Small intestine (tissue), 7 donors: ENCODE results near the gene GHR. TPM values are rescaled to one million over a fixed set of nuclear protein-coding genes. Genes with fewer than 3 reads are reported as not detected.
"Not testable (repeated sequence)": the region's sequence is repeated elsewhere in the genome, so short reads cannot be mapped to it uniquely, and the experiment has no call there.

Experiments used
- DNase-seq, 2 donors: peaks; one replicate each; pipeline versions ENCODE4 v3.0.0 to v3.0.0-alpha.2; 2013
- FAIRE-seq: peaks from 2 replicates; lab custom pipeline; 2012; peaks lifted over from hg19 to GRCh38; lab: Jason Lieb, UNC
- H3K27ac ChIP-seq, 3 donors: one replicate each; pipeline ENCODE4 v1.5.1; 2013; ENCODE audit warnings: low read length in 2 of 3, mild to moderate bottlenecking in 2 of 3, control low read depth in 1 of 3, inconsistent platforms in 1 of 3, low read depth in 1 of 3, moderate library complexity in 1 of 3
- H3K27me3 ChIP-seq, 3 donors: one replicate each; pipeline ENCODE4 v1.6.1; 2013; ENCODE audit warnings: low read length in 3 of 3, inconsistent platforms in 1 of 3; ENCODE audit not compliant: control insufficient read depth in 3 of 3, insufficient read depth in 3 of 3
- H3K36me3 ChIP-seq, 3 donors: one replicate each; pipeline ENCODE4 v1.6.1; 2013; ENCODE audit warnings: low read length in 3 of 3, inconsistent platforms in 1 of 3, low read depth in 1 of 3, mild to moderate bottlenecking in 1 of 3, moderate library complexity in 1 of 3; ENCODE audit not compliant: control insufficient read depth in 3 of 3, insufficient read depth in 2 of 3
- H3K4me1 ChIP-seq, 3 donors: one replicate each; pipeline ENCODE4 v1.6.1; 2013; ENCODE audit warnings: low read length in 2 of 3, inconsistent platforms in 1 of 3, low read depth in 1 of 3, mild to moderate bottlenecking in 1 of 3, moderate library complexity in 1 of 3; ENCODE audit not compliant: control insufficient read depth in 3 of 3, insufficient read depth in 2 of 3
- H3K4me3 ChIP-seq, 3 donors: one replicate each; pipeline ENCODE4 v1.5.1; 2013; ENCODE audit warnings: low read length in 3 of 3, control low read depth in 1 of 3, inconsistent platforms in 1 of 3, low read depth in 1 of 3, mild to moderate bottlenecking in 1 of 3, moderate library complexity in 1 of 3
- H3K9me3 ChIP-seq, 2 donors: one replicate each; pipeline ENCODE4 v1.6.1; 2013; ENCODE audit warnings: low read depth in 1 of 2, low read length in 1 of 2; ENCODE audit not compliant: control insufficient read depth in 2 of 2, insufficient read depth in 1 of 2
- WGBS, 3 donors: extraction: QIAGEN DNeasy Blood & Tissue Kit; methylation state at CpG; one replicate each; pipeline ENCODE4 v1.1.7; 2013; 5-methylcytosine and 5-hydroxymethylcytosine counted together
- polyA plus RNA-seq, 4 donors: library from polyadenylated mRNA; stranded (reverse) in 3 of 4; unstranded in 1 of 4; fragments of 200-250 nt in 3 of 4; fragments of 120-200 nt in 1 of 4; gene quantifications; one replicate each; pipeline versions ENCODE4 v1.2.1 to v1.2.3, GENCODE V29; 2013
- donor health status: healthy with polysubstance abuse.
- donor health status: control.
- donor health status: control.
- donor health status: Bipolar disorder and iron deficiency.
- donor health status: healthy.

GHR gene
- polyA plus RNA-seq, 4 donors: 0.22 to 14.8 (median 1.4) TPM

DNA sequence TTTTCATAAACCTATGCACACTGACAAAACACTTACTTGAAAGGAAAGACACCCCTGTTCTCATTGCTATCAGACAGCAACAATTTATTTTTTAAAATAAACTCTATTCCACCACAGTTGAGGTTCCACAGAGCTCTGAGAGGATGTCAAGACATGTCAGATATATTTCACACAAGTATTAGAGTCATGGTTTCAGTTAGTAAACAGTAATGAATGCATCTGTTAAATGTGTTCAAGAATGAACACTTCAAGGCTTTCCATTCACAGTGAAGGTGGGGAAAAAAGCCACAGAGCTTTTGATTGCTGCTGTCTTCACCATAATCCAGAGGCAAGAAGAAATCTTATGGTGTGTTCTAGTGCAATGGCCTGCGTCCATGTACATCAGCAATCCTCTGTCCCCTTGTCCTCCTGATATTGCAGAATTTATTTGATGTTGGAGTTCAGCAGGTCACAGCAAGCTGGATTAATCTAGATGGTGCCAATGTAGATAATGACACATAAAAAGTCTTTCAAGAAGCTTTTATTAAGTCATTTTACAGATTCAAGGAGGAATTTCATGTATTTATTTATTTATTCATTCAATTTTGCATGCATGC lies 146.8 kb downstream of the GHR start:
- no peaks in the 10 kb centered on the region for H3K27me3 ChIP-seq
- no peak overlapping the region for H3K27ac ChIP-seq
- H3K4me1 ChIP-seq: peaks cover 0 to 7% (median 0%) of the 10 kb centered on the region in 3 donors
- DNase-seq (no peak), FAIRE-seq (no peak)
- H3K4me3 ChIP-seq: no peak overlapping the region
- H3K36me3 ChIP-seq: no peaks in the 10 kb centered on the region
- WGBS, 3 donors: 78 to 88% (median 84%) methylated on average over 1 of the region's 1 CpG
- no peaks in the 10 kb centered on the region for H3K9me3 ChIP-seq

DNA sequence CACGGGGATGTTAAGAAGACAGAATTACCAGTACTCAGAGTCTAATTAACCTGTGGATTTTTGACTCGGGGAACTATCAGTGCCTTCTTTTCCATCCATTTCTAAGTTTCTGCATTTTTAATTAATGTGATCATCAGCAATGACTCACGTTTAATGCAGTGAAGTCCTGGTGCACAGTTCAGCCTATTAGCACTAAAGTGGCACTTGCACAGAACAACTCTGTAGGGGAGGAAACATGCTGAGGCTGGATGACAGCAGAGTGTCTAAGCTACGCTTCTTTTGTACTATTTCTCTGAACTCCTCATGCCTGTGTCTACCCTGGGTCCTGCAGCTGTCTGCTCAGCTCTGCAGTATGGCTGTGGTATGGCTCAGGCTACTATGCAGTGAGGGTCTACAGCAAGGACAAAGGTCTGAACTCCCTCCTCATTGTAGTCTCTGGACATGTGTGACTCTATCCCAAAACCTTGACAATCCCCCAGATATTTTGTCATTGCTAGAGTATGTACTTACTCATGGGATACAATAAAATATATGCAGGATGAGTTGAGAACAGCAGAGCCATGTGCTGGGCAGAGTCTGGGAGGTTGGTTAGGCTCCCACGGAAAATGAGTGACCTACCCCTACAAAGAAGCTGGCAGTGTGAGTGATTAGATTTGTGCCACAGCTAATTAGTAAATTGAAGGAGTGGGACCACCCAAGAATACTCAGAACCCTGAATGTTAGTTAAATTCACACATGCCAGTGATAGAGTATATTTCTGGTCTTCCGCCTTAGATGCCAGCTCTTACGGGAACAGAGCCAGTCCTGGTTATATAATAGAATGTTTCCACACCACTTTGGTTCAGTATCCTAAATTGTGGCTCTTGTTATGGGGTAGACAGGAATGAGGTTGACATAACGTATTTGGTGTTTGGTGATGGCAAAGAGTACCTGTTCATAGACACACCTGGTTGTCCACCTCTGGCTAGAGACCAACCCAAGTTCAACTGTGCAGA lies 148.0 kb downstream of the GHR start:
- Histone ChIP-seq H3K4me3 (no peak overlapping the region), H3K9me3 (no peaks in the 10 kb centered on the region), H3K27me3 (no peaks in the 10 kb centered on the region), H3K27ac (no peak overlapping the region), H3K36me3 (no peaks in the 10 kb centered on the region), H3K4me1 (peaks cover 0 to 3% (median 0%) of the 10 kb centered on the region in 3 donors)
- FAIRE-seq (no peak), DNase-seq (no peak)
- 72 to 79% (median 74%) methylated on average over 8 of the region's 8 CpGs for WGBS, 3 donors

DNA sequence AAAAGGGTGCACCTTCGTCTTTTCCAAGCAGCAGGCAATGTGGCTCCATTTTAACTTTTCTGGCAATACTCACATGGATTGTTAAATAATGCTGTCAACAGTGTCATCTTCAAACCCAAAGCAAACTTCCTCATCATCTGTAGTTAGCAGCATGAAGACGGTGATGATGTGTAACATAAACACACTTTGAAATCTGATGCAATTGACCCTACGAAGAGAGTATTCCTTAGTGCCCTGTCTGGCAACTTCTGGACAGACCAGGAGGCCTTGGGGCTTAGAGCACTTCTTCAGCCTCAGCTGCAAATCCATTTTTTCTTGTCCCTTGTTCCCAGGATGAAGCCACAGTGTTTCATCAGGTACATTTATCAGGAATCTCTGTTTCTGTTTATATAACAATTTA lies 149.1 kb downstream of the GHR start:
- no peak for FAIRE-seq
- WGBS, 3 donors: 76 to 92% (median 85%) methylated on average over 3 of the region's 3 CpGs
- Histone ChIP-seq H3K27ac (no peak overlapping the region), H3K27me3 (no peaks in the 10 kb centered on the region), H3K4me1 (no peaks in the 10 kb centered on the region), H3K4me3 (no peak overlapping the region), H3K9me3 (no peaks in the 10 kb centered on the region), H3K36me3 (no peaks in the 10 kb centered on the region)
- no peak for DNase-seq

DNA sequence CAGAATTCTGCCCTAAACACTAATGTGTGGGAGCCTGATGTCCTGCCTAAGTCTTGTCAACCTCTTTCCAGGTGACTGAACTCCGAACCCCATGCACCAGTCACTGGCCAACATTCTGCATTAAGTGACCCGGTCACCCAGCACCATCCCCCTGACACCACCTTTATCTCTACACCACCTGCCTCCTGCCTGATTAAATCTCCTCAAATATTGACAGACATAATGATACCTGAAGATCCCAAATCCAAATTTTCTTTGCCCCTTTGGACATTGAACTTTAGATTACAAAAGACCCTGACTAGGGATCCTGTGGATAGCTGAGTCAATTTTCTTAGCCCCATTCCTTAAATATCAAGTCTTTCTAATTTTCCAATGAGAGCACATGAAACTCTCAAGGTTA lies 150.1 kb downstream of the GHR start:
- no peaks in the 10 kb centered on the region for H3K27me3 ChIP-seq
- no peak overlapping the region for H3K27ac ChIP-seq
- 50 to 79% (median 68%) methylated on average over 2 of the region's 2 CpGs for WGBS, 3 donors
- DNase-seq (no peak), FAIRE-seq (no peak)
- no peaks in the 10 kb centered on the region for H3K9me3 ChIP-seq
- H3K36me3 ChIP-seq: no peaks in the 10 kb centered on the region
- H3K4me1 ChIP-seq: no peaks in the 10 kb centered on the region
- H3K4me3 ChIP-seq: no peak overlapping the region

DNA sequence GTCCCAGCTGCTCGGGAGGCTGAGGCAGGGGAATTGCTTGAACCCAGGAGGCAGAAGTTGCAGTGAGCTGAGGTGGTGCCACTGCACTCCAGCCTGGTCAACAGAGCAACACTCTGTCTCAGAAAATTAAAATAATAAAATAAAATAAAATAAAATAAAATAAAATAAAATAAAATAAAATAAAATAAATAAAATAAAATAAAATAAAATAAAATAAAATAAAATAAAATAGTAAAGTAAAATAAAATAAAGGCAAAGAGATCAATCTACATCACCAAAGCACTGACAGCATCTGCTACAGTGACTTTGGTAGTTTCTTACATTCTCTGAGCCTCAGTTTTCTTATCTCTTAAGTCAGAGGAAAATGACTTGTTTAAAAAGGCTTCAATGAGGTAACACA lies 152.7 kb downstream of the GHR start:
- H3K4me1 ChIP-seq, H3K27ac ChIP-seq, DNase-seq, H3K27me3 ChIP-seq, FAIRE-seq, H3K9me3 ChIP-seq, H3K36me3 ChIP-seq, H3K4me3 ChIP-seq: not testable (repeated sequence)
- 88 to 97% (median 94%) methylated on average over 1 of the region's 1 CpG for WGBS, 3 donors

DNA sequence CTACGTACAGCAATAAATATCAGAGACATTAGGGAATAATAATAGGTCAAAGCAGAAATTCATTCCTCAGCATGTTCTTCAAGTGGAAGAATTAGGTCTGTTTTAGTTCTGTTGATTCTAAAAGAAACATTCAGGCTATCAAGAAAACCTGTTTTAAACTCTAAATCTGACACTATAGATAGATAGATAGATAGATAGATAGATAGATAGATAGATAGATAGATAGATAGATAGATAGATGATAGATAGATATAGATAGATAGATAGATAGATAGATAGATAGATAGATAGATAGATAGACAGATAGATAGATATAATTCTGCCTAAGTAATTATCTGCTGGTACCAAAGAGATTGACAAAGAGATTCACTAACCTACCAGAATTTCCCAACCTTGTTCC lies 155.7 kb downstream of the GHR start:
- not testable (repeated sequence) for H3K4me3 ChIP-seq, H3K36me3 ChIP-seq, DNase-seq, FAIRE-seq, H3K4me1 ChIP-seq, H3K27ac ChIP-seq, H3K27me3 ChIP-seq, H3K9me3 ChIP-seq
- WGBS, 3 donors: 71 to 89% (median 83%) methylated on average over 1 of the region's 1 CpG

DNA sequence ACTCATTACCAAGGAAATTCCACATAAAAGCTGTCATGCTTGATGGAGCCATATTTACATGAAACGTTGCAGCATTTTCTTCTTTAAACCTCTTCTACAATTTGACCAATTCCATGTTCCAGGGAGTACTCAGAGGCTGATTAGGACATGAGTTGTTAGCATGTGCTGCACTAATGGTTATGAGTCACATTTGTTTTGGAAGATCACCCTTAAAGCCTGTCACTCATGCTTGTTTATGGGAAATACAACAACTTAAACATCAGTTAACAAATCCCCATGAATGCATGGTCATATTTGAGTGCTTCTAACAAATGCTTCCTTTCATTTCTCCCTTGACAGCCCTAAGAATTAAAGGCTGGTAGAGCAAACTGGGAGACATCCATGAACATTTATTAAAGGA lies 156.1 kb downstream of the GHR start:
- Histone ChIP-seq H3K4me3 (no peak overlapping the region), H3K27ac (no peak overlapping the region), H3K4me1 (no peaks in the 10 kb centered on the region), H3K9me3 (peaks cover 0 to 9% of the 10 kb centered on the region in 2 donors), H3K27me3 (no peaks in the 10 kb centered on the region), H3K36me3 (no peaks in the 10 kb centered on the region)
- 29 to 39% (median 35%) methylated on average over 1 of the region's 1 CpG for WGBS, 3 donors
- FAIRE-seq (no peak), DNase-seq (no peak)

DNA sequence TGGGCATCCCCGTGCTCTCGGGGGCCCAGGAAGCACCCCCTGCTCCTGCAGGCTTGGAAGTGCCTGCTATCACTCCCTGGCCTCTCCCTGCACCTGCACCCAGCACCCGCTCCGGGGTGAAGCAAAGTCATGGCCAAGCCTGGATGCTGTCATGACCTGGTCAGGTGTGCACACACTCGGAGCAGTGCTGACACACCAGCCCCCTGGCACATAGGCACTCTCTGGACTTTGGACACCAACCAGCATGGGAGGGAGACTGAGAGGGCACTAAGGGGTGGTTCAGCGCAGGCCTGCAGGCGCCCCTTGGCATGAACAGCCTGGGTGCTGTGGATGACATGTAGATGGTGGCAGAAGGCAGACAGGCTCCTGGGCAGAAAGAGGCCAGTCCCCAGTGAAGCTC lies 158.6 kb downstream of the GHR start:
- no peaks in the 10 kb centered on the region for H3K27me3 ChIP-seq
- no peak overlapping the region for H3K27ac ChIP-seq
- no peak overlapping the region for H3K4me3 ChIP-seq
- H3K4me1 ChIP-seq: no peaks in the 10 kb centered on the region
- FAIRE-seq (no peak), DNase-seq (no peak)
- peaks cover 0 to 9% of the 10 kb centered on the region in 2 donors for H3K9me3 ChIP-seq
- 68 to 92% (median 71%) methylated on average over 7 of the region's 7 CpGs for WGBS, 3 donors
- H3K36me3 ChIP-seq: no peaks in the 10 kb centered on the region
